GM12878 (cell line): ENCODE measurements around the gene KCND2. TPM values are rescaled to one million over a fixed set of nuclear protein-coding genes. Genes with fewer than 3 reads are reported as not detected.
A peak's percentile ranks its signal among the peaks of the same experiment; 100 is the strongest.

Experiments used
- ATAC-seq: fragments of 200-7000 bp; cut with Tn5 transposase; 3 replicates; pipeline ENCODE4 v1.9.1; 2020; ENCODE audit warnings: mild to moderate bottlenecking, moderate library complexity
- BruUV-seq: library from RNA; stranded (reverse); fragments of 400-500 nt; replicated peaks from 2 replicates; lab custom pipeline; 2021; lab: Mats Ljungman, UMichigan
- CTCF ChIA-PET: fragments of 300-600 bp; sonication (Branson Sonifier 250); formaldehyde crosslinking; extraction: SDS; loops from one replicate; lab custom pipeline; 2021; ENCODE audit warnings: inconsistent platforms; lab: Yijun Ruan, JAX
- POLR2A ChIA-PET: fragments of 350-600 bp; formaldehyde crosslinking; extraction: SDS; loops from one replicate; lab custom pipeline; 2021; ENCODE audit warnings: inconsistent platforms; lab: Charles Lee
- RAD21 ChIA-PET: fragments of 300-600 bp; sonication (Branson Sonifier 250); formaldehyde crosslinking; loops from one replicate; lab custom pipeline; 2023; ENCODE audit warnings: antibody characterized with exemption; ENCODE audit not compliant: unreplicated experiment; lab: Charles Lee
- SMC1A ChIA-PET: fragments of 300-600 bp; sonication (Branson Sonifier 250); formaldehyde crosslinking; loops from one replicate; lab custom pipeline; 2023; ENCODE audit not compliant: unreplicated experiment, uncharacterized antibody; lab: Charles Lee
- DNase-seq: peaks from one replicate; pipeline ENCODE4 v3.0.0-alpha.2; 2011; ENCODE audit warnings: low read depth, low spot score
- FAIRE-seq: peaks from 3 replicates; lab custom pipeline; 2011; peaks lifted over from hg19 to GRCh38; lab: Jason Lieb, UNC
- H2AFZ ChIP-seq: 2 replicates; pipeline ENCODE4 v1.6.0; 2011; ENCODE audit warnings: low read depth, low read length, control low read depth; ENCODE audit not compliant: control insufficient read depth
- H3K27ac ChIP-seq: 2 replicates; pipeline ENCODE4 v1.5.1; 2011; ENCODE audit warnings: control low read depth; ENCODE audit not compliant: control insufficient read depth, insufficient read depth
- H3K27me3 ChIP-seq, 2 experiments: replicated peaks in 1 of 2; 2 replicates each; pipeline versions ENCODE4 v1.6.0 to v1.6.1; 2011; ENCODE audit warnings: low read length in 1 of 2; ENCODE audit not compliant: control insufficient read depth in 2 of 2, insufficient read depth in 2 of 2
- H3K36me3 ChIP-seq, 2 experiments: 2 replicates each; pipeline ENCODE4 v1.5.1; 2011; ENCODE audit warnings: low read length in 1 of 2; ENCODE audit not compliant: control insufficient read depth in 2 of 2, insufficient read depth in 2 of 2
- H3K4me1 ChIP-seq: 2 replicates; pipeline ENCODE4 v1.6.1; 2011; ENCODE audit warnings: mild to moderate bottlenecking, low read length, moderate library complexity, mixed read lengths; ENCODE audit not compliant: control insufficient read depth, insufficient read depth
- H3K4me2 ChIP-seq: 2 replicates; pipeline ENCODE4 v1.6.0; 2011; ENCODE audit warnings: control low read depth; ENCODE audit not compliant: control insufficient read depth, insufficient read depth
- H3K4me3 ChIP-seq: fragments of 200-600 bp; sonication (generic); 2 replicates; pipeline ENCODE4 v1.5.1; 2016
- H3K79me2 ChIP-seq: 2 replicates; pipeline ENCODE4 v1.6.0; 2011; ENCODE audit warnings: low read length; ENCODE audit not compliant: control insufficient read depth, insufficient read depth
- H3K9ac ChIP-seq: 2 replicates; pipeline ENCODE4 v1.8.0; 2011; ENCODE audit warnings: low read length, control low read depth, mixed read lengths; ENCODE audit not compliant: control insufficient read depth, insufficient read depth
- H3K9me3 ChIP-seq: replicated peaks from 3 replicates; pipeline ENCODE4 v1.5.1; 2011; ENCODE audit warnings: mild to moderate bottlenecking, low read length; ENCODE audit not compliant: control insufficient read depth, insufficient read depth
- H4K20me1 ChIP-seq: 2 replicates; pipeline ENCODE4 v1.6.0; 2011; ENCODE audit not compliant: control insufficient read depth, insufficient read depth
- BMI1 ChIP-seq: fragments of 450-650 bp; IDR thresholded peaks from 2 replicates; pipeline ENCODE4 v1.6.1; 2016; ENCODE audit warnings: mild to moderate bottlenecking, moderate library complexity, borderline replicate concordance
- DPF2 ChIP-seq: fragments of 450-650 bp; IDR thresholded peaks from 2 replicates; pipeline ENCODE4 v1.6.1; 2017; ENCODE audit warnings: mild to moderate bottlenecking
- HDGF ChIP-seq: fragments of 450-650 bp; IDR thresholded peaks from 2 replicates; pipeline ENCODE4 v1.6.1; 2016; ENCODE audit warnings: antibody characterized with exemption
- IKZF1 ChIP-seq: fragments of 450-650 bp; conservative IDR thresholded peaks from 2 replicates; pipeline ENCODE4 v1.6.1; 2017; ENCODE audit warnings: antibody characterized with exemption, mild to moderate bottlenecking
- IKZF2 ChIP-seq, 2 experiments: fragments of 450-650 bp; IDR thresholded peaks; 2 replicates each; pipeline ENCODE4 v1.6.1; 2017; ENCODE audit warnings: mild to moderate bottlenecking in 2 of 2, moderate library complexity in 2 of 2
- JUND ChIP-seq: IDR thresholded peaks from 2 replicates; pipeline ENCODE4 v1.6.1; 2012; ENCODE audit warnings: low read depth, mild to moderate bottlenecking, low read length, improper control_type of control experiment, moderate library complexity
- MTA2 ChIP-seq: fragments of 450-650 bp; IDR thresholded peaks from 2 replicates; pipeline ENCODE4 v1.6.1; 2016; ENCODE audit warnings: low read depth, mild to moderate bottlenecking, moderate library complexity
- POLR2AphosphoS2 ChIP-seq: IDR thresholded peaks from 2 replicates; pipeline ENCODE4 v1.6.1; 2011; ENCODE audit warnings: low read depth, mild to moderate bottlenecking, low read length, improper control_type of control experiment, moderate library complexity
- POU2F2 ChIP-seq: IDR thresholded peaks from 3 replicates; pipeline ENCODE4 v1.6.1; 2011; ENCODE audit warnings: low read depth, mild to moderate bottlenecking, low read length, borderline replicate concordance
- RB1 ChIP-seq: fragments of 450-650 bp; formaldehyde crosslinking; IDR thresholded peaks from 2 replicates; pipeline ENCODE4 v1.6.1; 2017; ENCODE audit warnings: mild to moderate bottlenecking, borderline replicate concordance
- RUNX3 ChIP-seq: IDR thresholded peaks from 2 replicates; pipeline ENCODE4 v1.6.1; 2012; ENCODE audit warnings: low read length, inconsistent platforms
- SMARCA5 ChIP-seq: fragments of 450-650 bp; IDR thresholded peaks from 2 replicates; pipeline ENCODE4 v1.6.1; 2017; ENCODE audit warnings: mild to moderate bottlenecking
- SMC3 ChIP-seq: IDR thresholded peaks from 2 replicates; pipeline ENCODE4 v1.6.1; 2011; ENCODE audit warnings: low read length, improper control_type of control experiment, borderline replicate concordance
- WGBS: methylation state at CpG from one replicate; pipeline ENCODE4 v1.1.6; 2016; ENCODE audit warnings: low lambda C conversion rate; ENCODE audit not compliant: insufficient replicate concordance, insufficient coverage; ENCODE audit errors: missing lambda C conversion rate; 5-methylcytosine and 5-hydroxymethylcytosine counted together
- in situ Hi-C: fragments of 300-500 bp; cut with MboI; formaldehyde crosslinking; loops from 9 replicates; pipeline ENCODE4 v1.14.3; 2018; ENCODE audit warnings: mixed read lengths
- intact Hi-C: fragments of 100-400 bp; cut with micrococcal nuclease; formaldehyde crosslinking; loops from one replicate; pipeline ENCODE4 v1.14.2; 2022; ENCODE audit not compliant: unreplicated experiment
- polyA plus RNA-seq, 11 experiments: library from polyadenylated mRNA; depleted of rRNA in 4 of 11; unstranded in 6 of 11; stranded (reverse) in 5 of 11; fragments of >200 nt; fragmentation: Nextera tagmentation in 4 of 11; fragmentation: Illumina TruSeq in 1 of 11; extraction: Ambion mirVana in 4 of 11; extraction: Trizol in 1 of 11; gene quantifications; 1 replicate in 1 of 11; 2 replicates in 10 of 11; pipeline versions ENCODE4 v1.2.1 to v1.2.3, GENCODE V29; 2011 to 2016; ENCODE audit warnings: inconsistent platforms in 2 of 11, missing spikeins in 2 of 11, low read depth in 1 of 11
- total RNA-seq, 4 experiments: library from RNA; depleted of rRNA in 3 of 4; stranded (reverse); fragments of >200 nt in 3 of 4; fragmentation: Illumina TruSeq in 1 of 4; extraction: Trizol in 1 of 4; gene quantifications; 2 replicates each; pipeline versions ENCODE4 v1.2.1 to v1.2.3, GENCODE V29; 2013 to 2021
- TF ChIP-seq, protein P1 (sequence below): fragments of 450-650 bp; IDR thresholded peaks from 2 replicates; pipeline ENCODE4 v1.6.1; 2016; ENCODE audit warnings: mild to moderate bottlenecking
- TF ChIP-seq, protein P2 (sequence below): fragments of 450-650 bp; IDR thresholded peaks from 2 replicates; pipeline ENCODE4 v1.6.1; 2017; ENCODE audit warnings: antibody characterized with exemption, mild to moderate bottlenecking, moderate library complexity

Gene KCND2
- total and polyA plus RNA-seq, 10 of the 15 experiments (the other 5 are each of a cell fraction or from before 2014, with no cell fraction given) = 3.6 to 22.3 (median 6.3) TPM

DNA sequence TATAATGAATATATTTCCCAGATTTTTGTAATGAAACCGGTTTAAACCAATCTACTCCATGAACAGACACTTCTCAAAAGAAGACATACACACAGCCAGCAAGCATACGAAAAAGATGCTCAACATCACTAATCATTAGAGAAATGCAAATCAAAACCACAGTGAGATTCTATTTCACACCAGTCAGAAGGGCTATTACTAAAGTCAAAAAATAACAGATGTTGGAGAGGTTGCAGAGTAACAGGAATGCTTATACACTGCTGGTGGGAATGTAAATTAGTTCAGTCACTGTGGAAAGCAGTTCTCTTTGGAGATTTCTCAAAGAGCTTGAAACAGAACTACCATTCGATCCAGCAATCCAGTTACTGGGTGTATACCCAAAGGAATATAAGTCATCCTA is 344.3 kb downstream of the KCND2 start:
- DNase-seq (no peak), ATAC-seq (peak; percentile 74), FAIRE-seq (peak; percentile 7)
- Histone ChIP-seq H2AFZ (no peak overlapping the region), H4K20me1 (no peaks in the 10 kb centered on the region), H3K36me3 (no peaks in the 10 kb centered on the region), H3K4me2 (no peak overlapping the region), H3K4me3 (no peak overlapping the region), H3K9ac (no peak overlapping the region), H3K27ac (no peak overlapping the region), H3K79me2 (no peaks in the 10 kb centered on the region), H3K27me3 (no peaks in the 10 kb centered on the region), H3K4me1 (peaks cover 10% of the 10 kb centered on the region), H3K9me3 (no peaks in the 10 kb centered on the region)
- WGBS = 20% methylated on average over 3 of the region's 3 CpGs
- BruUV-seq = no TSS peak
- ChIA-PET CTCF (interaction anchor here (0.9 kb wide), 1 partner anchor 142 kb away, joined by 3 read pairs; no protein-coding TSS in a partner anchor), POLR2A (no interaction called here), RAD21 (no interaction called here), SMC1A (interaction anchor here (1.3 kb wide), 1 partner anchor 19 kb away, joined by 3 read pairs; no protein-coding TSS in a partner anchor)
- intact Hi-C loops (no loop called here), in situ Hi-C loops (no loop called here)
- TF ChIP-seq POLR2AphosphoS2 (no peak), JUND (no peak), MTA2 (peak; percentile 30; the same call in 1 of the 2 replicates), DPF2 (no peak), SMARCA5 (no peak), BMI1 (peak; percentile 28; the same call in 1 of the 2 replicates), RUNX3 (peak; percentile 43), RB1 (no peak), IKZF1 (0 out of 2 replicates have a peak, but pooled peaks have one; percentile 22), IKZF2 (IDR thresholded peaks at IDR 0.05) (peak in 1 of 2 experiments; percentile 32; a peak in 1 of 4 replicates), HDGF (no peak), SMC3 (no peak), POU2F2 (peak; percentile 60; the same call in 1 of the 3 replicates)
- TF ChIP-seq, protein P1, sequence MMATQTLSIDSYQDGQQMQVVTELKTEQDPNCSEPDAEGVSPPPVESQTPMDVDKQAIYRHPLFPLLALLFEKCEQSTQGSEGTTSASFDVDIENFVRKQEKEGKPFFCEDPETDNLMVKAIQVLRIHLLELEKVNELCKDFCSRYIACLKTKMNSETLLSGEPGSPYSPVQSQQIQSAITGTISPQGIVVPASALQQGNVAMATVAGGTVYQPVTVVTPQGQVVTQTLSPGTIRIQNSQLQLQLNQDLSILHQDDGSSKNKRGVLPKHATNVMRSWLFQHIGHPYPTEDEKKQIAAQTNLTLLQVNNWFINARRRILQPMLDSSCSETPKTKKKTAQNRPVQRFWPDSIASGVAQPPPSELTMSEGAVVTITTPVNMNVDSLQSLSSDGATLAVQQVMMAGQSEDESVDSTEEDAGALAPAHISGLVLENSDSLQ = no peak
- TF ChIP-seq, protein P2, sequence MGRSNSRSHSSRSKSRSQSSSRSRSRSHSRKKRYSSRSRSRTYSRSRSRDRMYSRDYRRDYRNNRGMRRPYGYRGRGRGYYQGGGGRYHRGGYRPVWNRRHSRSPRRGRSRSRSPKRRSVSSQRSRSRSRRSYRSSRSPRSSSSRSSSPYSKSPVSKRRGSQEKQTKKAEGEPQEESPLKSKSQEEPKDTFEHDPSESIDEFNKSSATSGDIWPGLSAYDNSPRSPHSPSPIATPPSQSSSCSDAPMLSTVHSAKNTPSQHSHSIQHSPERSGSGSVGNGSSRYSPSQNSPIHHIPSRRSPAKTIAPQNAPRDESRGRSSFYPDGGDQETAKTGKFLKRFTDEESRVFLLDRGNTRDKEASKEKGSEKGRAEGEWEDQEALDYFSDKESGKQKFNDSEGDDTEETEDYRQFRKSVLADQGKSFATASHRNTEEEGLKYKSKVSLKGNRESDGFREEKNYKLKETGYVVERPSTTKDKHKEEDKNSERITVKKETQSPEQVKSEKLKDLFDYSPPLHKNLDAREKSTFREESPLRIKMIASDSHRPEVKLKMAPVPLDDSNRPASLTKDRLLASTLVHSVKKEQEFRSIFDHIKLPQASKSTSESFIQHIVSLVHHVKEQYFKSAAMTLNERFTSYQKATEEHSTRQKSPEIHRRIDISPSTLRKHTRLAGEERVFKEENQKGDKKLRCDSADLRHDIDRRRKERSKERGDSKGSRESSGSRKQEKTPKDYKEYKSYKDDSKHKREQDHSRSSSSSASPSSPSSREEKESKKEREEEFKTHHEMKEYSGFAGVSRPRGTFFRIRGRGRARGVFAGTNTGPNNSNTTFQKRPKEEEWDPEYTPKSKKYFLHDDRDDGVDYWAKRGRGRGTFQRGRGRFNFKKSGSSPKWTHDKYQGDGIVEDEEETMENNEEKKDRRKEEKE = no peak
